Chondrocyte (in vitro differentiated cells): Measurements from ENCODE around the gene TNFRSF1B. TPM values are rescaled to one million over a fixed set of nuclear protein-coding genes. Genes with fewer than 3 reads are reported as not detected.
A peak's percentile ranks its signal among the peaks of the same experiment; 100 is the strongest.

ENCODE experiments used
- DNase-seq: peaks from one replicate; pipeline ENCODE4 v3.0.0; 2021; ENCODE audit warnings: mixed read lengths, low spot score
- H3K27ac Mint-ChIP-seq: one replicate; pipeline ENCODE4 v1.8.0; 2021; ENCODE audit warnings: mild to moderate bottlenecking, moderate library complexity, mixed read lengths; ENCODE audit not compliant: unreplicated experiment
- H3K27me3 Mint-ChIP-seq: 2 replicates; pipeline ENCODE4 v1.8.0; 2021; ENCODE audit warnings: low read depth, mixed read lengths
- H3K36me3 Mint-ChIP-seq: 2 replicates; pipeline ENCODE4 v1.8.0; 2021; ENCODE audit warnings: low read depth, mixed read lengths
- H3K4me1 Mint-ChIP-seq: 2 replicates; pipeline ENCODE4 v1.8.0; 2021; ENCODE audit warnings: low read depth, mild to moderate bottlenecking, mixed read lengths
- H3K4me3 Mint-ChIP-seq: one replicate; pipeline ENCODE4 v1.8.0; 2021; ENCODE audit warnings: mild to moderate bottlenecking, moderate library complexity, mixed read lengths; ENCODE audit not compliant: unreplicated experiment
- H3K9me3 Mint-ChIP-seq: 2 replicates; pipeline ENCODE4 v1.8.0; 2021; ENCODE audit warnings: low read depth, mixed read lengths
- CTCF ChIP-seq: fragments of 200-600 bp; sonication (generic); IDR thresholded peaks from 2 replicates; pipeline ENCODE4 v1.5.0; 2021; ENCODE audit warnings: antibody characterized with exemption, mild to moderate bottlenecking, moderate library complexity
- total RNA-seq: library from RNA; stranded (reverse); gene quantifications from 3 replicates; pipeline ENCODE4 v1.2.1, GENCODE V29; 2021

The TNFRSF1B gene
- total RNA-seq, 1 donor from 2014 or later: 0.22 TPM

DNA sequence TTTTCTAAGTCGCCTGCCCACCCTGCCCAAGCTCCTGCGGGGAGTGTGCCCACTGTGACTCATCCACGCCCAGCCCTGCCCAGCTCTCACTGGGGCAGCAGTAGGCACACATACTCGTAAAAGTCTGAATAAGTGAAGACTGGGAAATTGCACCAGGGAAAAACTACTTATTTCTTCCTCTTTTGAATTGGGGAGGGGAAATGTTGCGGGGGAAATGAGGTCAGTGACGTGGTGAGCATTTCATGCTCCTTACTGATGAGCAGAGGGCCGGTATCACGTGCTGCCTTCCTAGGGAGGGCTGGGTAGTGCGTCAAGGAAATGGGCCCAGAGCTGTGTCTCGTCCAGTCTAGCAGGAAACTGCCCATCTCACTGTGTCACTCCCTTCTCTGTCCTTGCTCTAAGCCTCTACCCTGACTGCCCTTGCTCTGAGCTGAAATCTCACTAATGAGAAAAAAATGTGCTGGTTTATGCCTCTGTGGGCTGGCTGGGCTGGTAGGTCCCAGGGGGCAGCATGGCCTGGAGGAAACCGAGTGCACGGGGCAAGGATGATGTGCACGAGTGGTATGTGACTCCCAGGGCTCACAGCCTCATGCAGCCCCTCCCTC is 13.5 kb upstream of the TNFRSF1B start:
- peaks cover 1% of the 10 kb centered on the region for H3K36me3 Mint-ChIP-seq
- no peak overlapping the region for H3K4me3 Mint-ChIP-seq
- H3K4me1 Mint-ChIP-seq: peaks cover 10% of the 10 kb centered on the region
- peaks cover 11% of the 10 kb centered on the region for H3K27me3 Mint-ChIP-seq
- DNase-seq: no peak
- H3K9me3 Mint-ChIP-seq: peaks cover 3% of the 10 kb centered on the region
- TF ChIP-seq CTCF: no peak
- H3K27ac Mint-ChIP-seq: peak overlapping the region; percentile 88

GRCh38 chr1:12155328-12155727 is 11.5 kb upstream of the TNFRSF1B start:
- no peak for DNase-seq
- Mint-ChIP-seq H3K4me3 (no peak overlapping the region), H3K9me3 (no peaks in the 10 kb centered on the region), H3K4me1 (peaks cover 10% of the 10 kb centered on the region), H3K27me3 (peaks cover 11% of the 10 kb centered on the region), H3K36me3 (no peaks in the 10 kb centered on the region), H3K27ac (no peak overlapping the region)
- TF ChIP-seq CTCF: no peak

- Mint-ChIP-seq H3K27ac (no peak overlapping the region), H3K4me3 (no peak overlapping the region), H3K36me3 (no peaks in the 10 kb centered on the region), H3K4me1 (peaks cover 23% of the 10 kb centered on the region), H3K27me3 (peaks cover 3% of the 10 kb centered on the region), H3K9me3 (no peaks in the 10 kb centered on the region)
- TF ChIP-seq CTCF: no peak
- DNase-seq: no peak
Measured at GRCh38 chr1:12157366-12158231, 9.2 kb upstream of the TNFRSF1B start.

- DNase-seq: no peak
- no peak overlapping the region for H3K4me3 Mint-ChIP-seq
- peaks cover 15% of the 10 kb centered on the region for H3K4me1 Mint-ChIP-seq
- H3K36me3 Mint-ChIP-seq: no peaks in the 10 kb centered on the region
- no peak for TF ChIP-seq CTCF
- H3K9me3 Mint-ChIP-seq: no peaks in the 10 kb centered on the region
- H3K27me3 Mint-ChIP-seq: peaks cover 3% of the 10 kb centered on the region
- no peak overlapping the region for H3K27ac Mint-ChIP-seq
Measured at GRCh38 chr1:12158357-12159092, 8.3 kb upstream of the TNFRSF1B start.

DNA sequence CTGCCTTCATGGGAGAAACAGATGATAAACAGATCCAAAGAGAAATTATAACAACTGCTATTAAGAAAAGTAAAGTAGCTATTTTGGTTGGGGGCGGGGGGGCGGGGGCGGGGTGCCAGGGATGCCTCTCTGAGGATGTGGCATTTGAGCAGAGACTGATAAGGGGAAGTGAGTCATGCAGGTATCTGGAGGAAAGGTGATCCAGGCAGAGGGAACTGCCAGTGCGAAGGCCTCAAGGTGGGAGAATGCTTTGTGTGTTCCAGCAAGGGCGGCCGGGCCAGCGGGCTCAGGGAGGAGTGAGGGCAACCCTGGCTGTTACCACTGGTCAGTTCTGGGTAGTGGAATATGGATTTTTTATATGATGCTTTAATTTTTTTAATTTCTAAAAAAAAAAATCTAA is 7.0 kb upstream of the TNFRSF1B start:
- H3K27me3 Mint-ChIP-seq: peaks cover 9% of the 10 kb centered on the region
- no peak overlapping the region for H3K27ac Mint-ChIP-seq
- H3K9me3 Mint-ChIP-seq: no peaks in the 10 kb centered on the region
- H3K4me1 Mint-ChIP-seq: peaks cover 12% of the 10 kb centered on the region
- no peak overlapping the region for H3K4me3 Mint-ChIP-seq
- H3K36me3 Mint-ChIP-seq: no peaks in the 10 kb centered on the region
- no peak for TF ChIP-seq CTCF
- DNase-seq: no peak
